Skin of body (tissue), 2 donors: ENCODE results near the gene LMOD2. TPM values are rescaled to one million over a fixed set of nuclear protein-coding genes. Genes with fewer than 3 reads are reported as not detected.

ENCODE experiments used
- DNase-seq: peaks from one replicate; lab custom pipeline; 2025; lab: John Stamatoyannopoulos, UW
- total RNA-seq: library from RNA; depleted of rRNA; stranded (reverse); fragments of >200 nt; gene quantifications from one replicate; pipeline ENCODE4 v1.2.3, GENCODE V29; 2014

LMOD2 gene
- total RNA-seq, 1 donor from 2014 or later = 16.2 TPM

- no peak for DNase-seq
Observed at GRCh38 chr7:123639631-123640030, 16.0 kb upstream of the LMOD2 start.

- no peak for DNase-seq
Observed at GRCh38 chr7:123640583-123640982, 15.1 kb upstream of the LMOD2 start.

GRCh38 chr7:123641901-123642300, 13.8 kb upstream of the LMOD2 start:
- DNase-seq = no peak

GRCh38 chr7:123643495-123644441, 11.9 kb upstream of the LMOD2 start:
- DNase-seq = no peak

- DNase-seq = no peak
Observed at GRCh38 chr7:123645516-123645915, 10.2 kb upstream of the LMOD2 start.

GRCh38 chr7:123647106-123647730, 8.4 kb upstream of the LMOD2 start:
- DNase-seq = no peak

GRCh38 chr7:123649964-123650363, 5.7 kb upstream of the LMOD2 start:
- no peak for DNase-seq

- no peak for DNase-seq
Observed at GRCh38 chr7:123650595-123650994, 5.1 kb upstream of the LMOD2 start.

- DNase-seq = no peak
Observed at GRCh38 chr7:123652406-123652805, 3.3 kb upstream of the LMOD2 start.

GRCh38 chr7:123653162-123653561, 2.5 kb upstream of the LMOD2 start:
- DNase-seq = no peak

- DNase-seq = no peak
Observed at GRCh38 chr7:123656544-123657303, 1.1 kb downstream of the LMOD2 start.

GRCh38 chr7:123657304-123657685, 1.6 kb downstream of the LMOD2 start:
- DNase-seq = no peak

GRCh38 chr7:123658023-123658422, 2.4 kb downstream of the LMOD2 start:
- no peak for DNase-seq

GRCh38 chr7:123660514-123661354, 5.1 kb downstream of the LMOD2 start:
- DNase-seq = no peak

GRCh38 chr7:123661765-123662164, 6.1 kb downstream of the LMOD2 start:
- DNase-seq = no peak

- DNase-seq = no peak
Observed at GRCh38 chr7:123662293-123662692, 6.6 kb downstream of the LMOD2 start.

- no peak for DNase-seq
Observed at GRCh38 chr7:123662755-123663154, 7.1 kb downstream of the LMOD2 start.

GRCh38 chr7:123663200-123663599, 7.5 kb downstream of the LMOD2 start:
- DNase-seq = no peak

- no peak for DNase-seq
Observed at GRCh38 chr7:123665157-123665556, 9.5 kb downstream of the LMOD2 start.

GRCh38 chr7:123665896-123666295, 10.2 kb downstream of the LMOD2 start:
- DNase-seq = no peak

GRCh38 chr7:123666492-123666891, 10.8 kb downstream of the LMOD2 start:
- no peak for DNase-seq
